Choroid plexus epithelial cell (primary cell): ENCODE data around the gene AFG1L.

Experiments
- DNase-seq: peaks from one replicate; pipeline ENCODE4 v3.0.0-alpha.2; 2010; ENCODE audit warnings: low read depth
- H3K4me3 ChIP-seq: 2 replicates; pipeline ENCODE4 v1.5.1; 2011; ENCODE audit warnings: low read depth, mild to moderate bottlenecking, control low read depth, low read length, moderate library complexity
- CTCF ChIP-seq: conservative IDR thresholded peaks from 2 replicates; pipeline ENCODE4 v1.5.1; 2011; ENCODE audit warnings: low read depth, mild to moderate bottlenecking, control low read depth, inconsistent platforms, low read length, moderate library complexity

AFG1L gene

GRCh38 chr6:108546079-108547049, 251.5 kb downstream of the AFG1L start:
- no peak for TF ChIP-seq CTCF
- no peak for DNase-seq
- H3K4me3 ChIP-seq = no peak overlapping the region

GRCh38 chr6:108549241-108549640, 254.4 kb downstream of the AFG1L start:
- no peak for TF ChIP-seq CTCF
- no peak for DNase-seq
- no peak overlapping the region for H3K4me3 ChIP-seq

GRCh38 chr6:108549741-108550140, 254.9 kb downstream of the AFG1L start:
- TF ChIP-seq CTCF = no peak
- DNase-seq = peak; percentile 46
- no peak overlapping the region for H3K4me3 ChIP-seq

- TF ChIP-seq CTCF = no peak
- no peak overlapping the region for H3K4me3 ChIP-seq
- DNase-seq = no peak
These were observed 255.4 kb downstream of the AFG1L start for GRCh38 chr6:108550256-108550655.

- no peak for DNase-seq
- TF ChIP-seq CTCF = no peak
- H3K4me3 ChIP-seq = no peak overlapping the region
These were observed 260.7 kb downstream of the AFG1L start for GRCh38 chr6:108555399-108556052.

- TF ChIP-seq CTCF = no peak
- no peak overlapping the region for H3K4me3 ChIP-seq
- no peak for DNase-seq
These were observed 261.4 kb downstream of the AFG1L start for GRCh38 chr6:108556250-108556649.
